Embryonic facial prominence (tissue), 1 donor: ENCODE data around the gene TBC1D22A.

Experiments
- DNase-seq: peaks from one replicate; pipeline ENCODE4 v3.0.0-alpha.2; 2016; ENCODE audit errors: extremely low spot score

The TBC1D22A gene

DNA sequence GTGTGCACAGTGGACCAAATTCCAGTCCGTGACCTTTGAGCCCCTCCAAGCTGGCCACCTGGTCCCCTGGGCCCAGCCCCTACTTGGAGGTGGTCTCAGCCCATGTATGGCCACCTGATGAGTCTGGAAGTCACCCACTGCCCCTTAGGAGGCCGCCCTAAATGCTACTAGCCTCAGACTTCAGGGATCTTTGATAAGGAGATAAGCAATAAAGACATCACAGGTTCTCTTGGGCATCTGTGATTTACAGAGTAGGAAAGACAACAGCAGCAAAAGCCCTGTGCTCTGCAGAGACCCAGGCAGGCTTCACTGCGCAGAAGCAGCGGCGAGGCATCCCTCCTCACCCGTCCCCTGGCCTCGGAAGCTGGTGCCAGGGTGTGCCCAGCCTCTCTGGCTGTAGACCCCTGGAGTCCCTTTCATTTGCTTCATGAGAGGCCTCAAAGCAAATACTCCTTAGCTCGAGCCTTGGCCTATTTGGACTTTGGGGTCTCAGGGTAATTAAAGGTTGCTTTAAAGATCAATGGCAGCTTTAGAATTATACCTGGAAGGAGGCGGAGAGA, 360.1 kb downstream of the TBC1D22A start:
- DNase-seq = no peak

DNA sequence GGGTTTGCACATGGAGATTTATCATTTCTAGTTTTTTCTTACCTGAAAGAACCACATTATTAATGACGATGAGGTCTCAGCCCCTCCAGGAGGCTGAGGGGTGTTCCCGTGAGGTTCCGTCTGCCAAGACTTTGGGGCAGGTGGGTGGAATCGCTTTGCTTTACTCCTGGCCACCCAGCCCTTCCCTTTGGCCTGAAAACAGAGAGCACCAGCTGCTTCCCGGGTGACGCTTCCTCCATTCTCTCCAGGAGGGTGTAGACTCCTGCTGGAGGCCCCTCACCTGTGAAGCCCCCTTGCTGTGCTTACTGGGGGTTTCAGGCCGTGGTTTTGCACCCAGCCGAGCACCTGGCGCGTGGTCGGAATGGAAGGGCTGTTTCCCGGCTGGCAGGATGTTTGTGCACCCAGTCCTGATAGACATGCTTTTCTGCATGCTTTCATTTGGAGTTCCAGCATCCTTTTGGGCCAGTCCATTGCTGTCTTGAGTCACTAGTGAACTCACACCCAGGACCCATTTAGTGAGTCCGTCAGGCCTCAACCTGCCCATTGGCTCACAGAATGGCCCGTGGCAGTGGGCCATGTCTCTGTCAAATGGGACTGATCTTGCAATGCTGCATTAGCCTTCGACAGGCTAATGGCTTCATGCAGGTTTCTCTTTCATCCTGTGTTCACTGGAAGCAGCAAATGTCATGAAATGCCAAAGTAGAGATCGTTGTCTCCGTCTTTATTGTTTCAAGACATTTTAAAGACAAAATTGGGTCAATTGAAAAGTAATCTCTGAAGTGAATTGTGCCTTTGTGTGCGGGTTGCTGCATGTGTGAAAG, 360.8 kb downstream of the TBC1D22A start:
- DNase-seq = no peak

- DNase-seq = no peak
Observed at GRCh38 chr22:47123827-47124442, 361.5 kb downstream of the TBC1D22A start.

GRCh38 chr22:47124451-47124881, 362.0 kb downstream of the TBC1D22A start:
- DNase-seq = no peak

GRCh38 chr22:47124961-47125360, 362.5 kb downstream of the TBC1D22A start:
- no peak for DNase-seq

- DNase-seq = no peak
Observed at GRCh38 chr22:47125603-47126002, 363.2 kb downstream of the TBC1D22A start.

DNA sequence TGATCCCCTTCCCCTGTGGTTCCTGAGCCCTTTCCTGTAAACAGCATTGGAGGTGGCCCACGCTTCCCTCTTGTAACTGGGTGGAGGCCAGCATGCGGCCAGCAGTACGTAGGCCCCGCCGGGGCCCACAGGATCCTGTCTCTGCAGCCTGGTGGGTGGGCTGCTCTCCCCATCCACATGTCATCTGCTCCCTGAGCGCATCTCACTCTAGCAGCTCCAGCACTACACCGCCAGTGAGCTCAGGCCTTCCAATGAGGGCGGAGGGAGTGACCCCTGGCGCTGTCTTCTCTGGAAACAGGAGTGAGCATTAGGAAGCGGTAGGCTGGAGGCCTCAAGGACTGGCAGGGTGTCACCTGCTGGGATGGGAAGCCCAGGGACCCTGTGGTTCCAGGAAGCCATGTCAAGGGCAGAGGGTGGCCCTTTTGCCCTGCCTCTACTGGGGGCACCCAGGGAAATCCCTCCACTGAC, 363.9 kb downstream of the TBC1D22A start:
- no peak for DNase-seq

GRCh38 chr22:47127441-47127871, 365.0 kb downstream of the TBC1D22A start:
- no peak for DNase-seq

DNA sequence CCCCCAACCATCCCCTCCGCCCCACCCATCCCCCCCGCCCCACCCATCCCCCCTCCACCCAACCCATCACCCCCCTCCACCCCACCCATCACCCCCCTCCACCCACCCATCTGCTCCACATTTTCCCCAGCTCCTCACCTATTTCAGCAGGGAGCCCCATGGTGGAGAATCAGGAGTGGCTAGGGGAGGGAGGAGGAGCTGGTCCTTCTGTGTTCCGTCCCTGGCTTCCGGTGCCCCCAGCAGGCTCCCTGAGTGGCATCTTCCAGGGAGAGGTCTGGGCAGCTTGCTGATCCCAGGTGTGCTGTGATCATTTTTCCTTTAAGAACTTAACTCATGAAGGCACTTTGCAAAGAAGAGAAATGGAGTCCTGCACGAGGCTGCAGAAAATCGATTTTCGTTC, 365.8 kb downstream of the TBC1D22A start:
- no peak for DNase-seq

DNA sequence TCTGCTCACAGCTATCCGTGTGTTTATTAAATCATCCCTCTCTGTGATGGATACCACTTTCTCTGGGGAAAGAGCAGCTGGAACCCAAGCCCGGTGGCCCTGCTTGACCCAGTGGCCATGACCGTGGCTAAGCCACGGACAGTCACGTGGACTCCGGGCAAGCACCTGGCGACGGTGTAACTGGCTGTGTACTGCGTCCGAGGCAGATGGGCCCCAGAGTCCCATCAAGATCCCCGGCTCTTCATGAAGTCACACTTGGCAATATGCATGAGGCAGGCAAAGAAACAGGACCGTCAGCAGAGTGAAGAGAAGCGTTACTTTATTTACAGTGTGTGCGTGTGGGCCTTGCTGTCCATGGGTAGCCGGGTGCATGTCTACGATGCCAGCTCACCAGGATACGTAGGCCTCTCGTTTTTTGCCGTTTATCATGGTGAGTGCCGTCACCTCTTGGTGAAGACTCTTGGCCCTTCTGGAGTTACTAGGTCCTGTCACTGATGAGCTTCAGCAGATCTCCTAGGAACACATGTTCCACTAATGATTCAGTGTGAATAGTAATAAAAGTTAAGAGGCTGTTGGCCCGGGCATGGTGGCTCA, 366.3 kb downstream of the TBC1D22A start:
- DNase-seq = no peak

DNA sequence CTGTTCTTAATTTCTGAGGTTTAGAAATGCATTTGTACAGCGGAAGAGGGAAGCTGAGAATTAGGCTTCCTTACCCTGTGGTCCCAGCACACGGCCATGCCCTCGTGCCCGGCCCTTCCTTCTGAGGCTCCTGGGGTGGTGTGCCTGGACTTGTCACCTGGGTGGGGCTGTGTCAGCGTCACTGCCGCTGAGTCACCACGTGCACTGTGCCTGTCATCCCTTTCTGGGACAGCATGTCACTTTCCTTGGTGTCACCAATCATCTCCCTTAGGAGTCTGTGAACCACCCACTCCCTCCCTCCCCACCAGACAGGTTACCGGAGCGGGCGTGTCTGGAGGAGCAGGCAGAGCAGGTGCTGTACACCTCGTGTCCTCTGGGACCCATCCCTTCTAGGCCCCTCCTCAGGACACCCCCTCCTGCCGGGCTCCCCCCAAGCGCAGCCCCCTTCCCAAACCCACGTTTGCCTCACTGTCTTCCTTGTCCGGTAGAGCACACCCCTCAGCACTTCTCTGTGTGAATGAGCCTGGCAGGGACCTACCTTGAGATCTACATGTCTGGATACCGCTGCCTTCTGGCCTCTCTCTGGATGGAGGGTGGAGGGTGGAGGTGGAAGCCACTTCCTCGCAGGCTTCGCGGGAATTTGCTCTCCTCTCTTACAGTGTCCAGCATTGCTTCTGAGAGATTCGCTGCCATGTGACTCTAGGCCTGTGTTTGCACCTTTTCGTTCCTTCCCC, 367.6 kb downstream of the TBC1D22A start:
- DNase-seq = no peak

- no peak for DNase-seq
Observed at GRCh38 chr22:47130883-47131631, 368.6 kb downstream of the TBC1D22A start.

GRCh38 chr22:47131632-47132427, 369.4 kb downstream of the TBC1D22A start:
- DNase-seq = no peak

DNA sequence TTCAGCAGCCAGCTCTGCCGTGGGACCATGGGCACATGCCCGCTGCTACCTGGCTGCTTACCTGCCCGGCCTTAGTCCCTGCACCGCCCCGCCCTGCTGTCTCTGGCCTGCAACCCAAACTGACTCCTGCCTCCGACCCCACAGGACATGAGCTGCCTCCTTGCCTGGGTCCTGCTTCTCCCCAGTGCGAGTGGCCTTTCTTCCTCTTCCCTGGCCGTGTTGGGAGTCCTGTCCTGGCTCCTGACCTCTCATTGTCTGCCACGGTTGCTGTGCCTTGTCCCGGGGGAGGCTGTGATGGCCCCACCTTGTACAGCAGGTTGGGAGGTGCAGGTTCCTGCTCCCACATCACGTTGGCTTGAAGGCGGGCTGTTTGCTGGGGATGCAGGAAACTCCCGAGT, 370.0 kb downstream of the TBC1D22A start:
- no peak for DNase-seq

GRCh38 chr22:47133061-47133969, 370.9 kb downstream of the TBC1D22A start:
- DNase-seq = peak; percentile 29

- no peak for DNase-seq
Observed at GRCh38 chr22:47134222-47134621, 371.8 kb downstream of the TBC1D22A start.

DNA sequence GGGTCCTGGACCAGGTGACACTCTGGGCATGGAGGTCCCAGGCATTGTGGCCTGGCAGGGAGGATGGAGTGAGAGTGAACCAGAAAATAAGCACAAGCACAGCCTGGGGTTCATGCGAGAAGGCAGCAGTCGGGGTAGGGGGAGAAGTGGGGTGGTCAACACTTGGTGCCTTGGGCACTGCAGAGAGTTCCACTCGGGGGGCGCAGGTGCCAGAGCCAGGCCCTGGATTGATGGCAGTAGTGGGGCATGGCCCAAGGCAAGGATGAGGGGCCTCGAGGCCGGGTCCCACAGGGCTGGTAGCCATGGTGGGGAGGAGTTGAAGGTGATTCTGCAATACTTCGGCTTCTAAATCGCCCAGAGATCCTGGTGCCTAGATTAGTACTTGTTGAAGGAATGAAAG, 372.9 kb downstream of the TBC1D22A start:
- DNase-seq = no peak

GRCh38 chr22:47136050-47136449, 373.6 kb downstream of the TBC1D22A start:
- DNase-seq = no peak

DNA sequence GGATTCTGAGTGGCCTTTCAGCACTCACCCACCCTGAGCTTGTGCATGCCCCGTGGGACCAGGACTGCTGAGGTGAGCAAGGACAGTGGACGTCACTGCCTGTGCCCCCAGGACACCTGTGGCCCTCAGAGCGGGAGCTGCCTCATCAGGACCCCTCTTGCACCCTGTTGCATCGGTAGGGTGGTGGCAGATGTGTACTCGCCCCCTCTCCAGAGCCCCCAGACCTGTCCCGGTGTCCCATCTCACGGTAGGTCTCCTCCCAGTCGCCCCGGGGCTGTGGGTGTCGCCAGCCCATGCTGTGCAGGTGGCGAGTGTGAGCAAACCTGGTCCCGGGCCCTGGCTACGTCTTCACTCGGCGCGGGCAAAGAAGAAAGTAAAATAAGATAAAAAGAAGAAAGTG, 374.2 kb downstream of the TBC1D22A start:
- DNase-seq = no peak
